K562 (cell line): ENCODE measurements around the gene NYNRIN. TPM values are rescaled to one million over a fixed set of nuclear protein-coding genes. Genes with fewer than 3 reads are reported as not detected.
"Not testable (repeated sequence)": the region's sequence is repeated elsewhere in the genome, so short reads cannot be mapped to it uniquely, and the experiment has no call there.

Experiments
- ATAC-seq: fragments of 200-7000 bp; cut with Tn5 transposase; 3 replicates; pipeline ENCODE4 v1.9.1; 2020; ENCODE audit warnings: moderate library complexity
- BruUV-seq: library from RNA; stranded (reverse); fragments of 400-500 nt; replicated peaks from 2 replicates; lab custom pipeline; 2021; lab: Mats Ljungman, UMichigan
- CTCF ChIA-PET: fragments of 300-600 bp; formaldehyde crosslinking; extraction: SDS; loops from one replicate; lab custom pipeline; 2021; ENCODE audit warnings: low intra/inter-chr PET ratio; lab: Yijun Ruan, JAX
- POLR2A ChIA-PET: fragments of 300-600, 350-650 bp; sonication (Branson Sonifier 250); formaldehyde crosslinking; extraction: SDS; loops from one replicate; lab custom pipeline; 2021; ENCODE audit warnings: antibody characterized with exemption, inconsistent platforms; lab: Yijun Ruan, JAX
- DNase-seq, 4 experiments: peaks; one replicate each; pipeline versions ENCODE4 v3.0.0 to v3.0.0-alpha.2; 2011 to 2018; ENCODE audit warnings: low spot score in 3 of 4, mixed read lengths in 3 of 4; ENCODE audit errors: extremely low read depth in 1 of 4
- FAIRE-seq: peaks from 2 replicates; lab custom pipeline; 2011; peaks lifted over from hg19 to GRCh38; lab: Jason Lieb, UNC
- H2AFZ ChIP-seq: 2 replicates; pipeline ENCODE4 v1.6.0; 2011; ENCODE audit warnings: low read depth, low read length, control low read depth, inconsistent platforms
- H3K27ac ChIP-seq: fragments of 200-600 bp; 3 replicates; pipeline ENCODE4 v1.8.0; 2011; ENCODE audit warnings: low read depth, mild to moderate bottlenecking, control low read depth, inconsistent platforms, low read length, moderate library complexity, mixed read lengths; ENCODE audit errors: extremely low read depth
- H3K27me3 ChIP-seq, 2 experiments: fragments of 300-600 bp in 1 of 2; 2 replicates in 1 of 2; 3 replicates in 1 of 2; pipeline versions ENCODE4 v1.6.0 to v1.8.0; 2011; ENCODE audit warnings: inconsistent platforms in 2 of 2, low read length in 2 of 2, mild to moderate bottlenecking in 1 of 2, mixed read lengths in 1 of 2, moderate library complexity in 1 of 2; ENCODE audit not compliant: control insufficient read depth in 2 of 2, insufficient read depth in 2 of 2
- H3K36me3 ChIP-seq: fragments of 300-600 bp; 3 replicates; pipeline ENCODE4 v1.8.0; 2011; ENCODE audit warnings: mild to moderate bottlenecking, low read length, inconsistent platforms; ENCODE audit not compliant: control insufficient read depth, insufficient read depth
- H3K4me1 ChIP-seq, 2 experiments: fragments of 200-600 bp in 1 of 2; replicated peaks in 1 of 2; 2 replicates in 1 of 2; 3 replicates in 1 of 2; pipeline versions ENCODE4 v1.5.1 to v1.8.0; 2011; ENCODE audit warnings: inconsistent platforms in 2 of 2, low read length in 2 of 2, mild to moderate bottlenecking in 1 of 2, mixed read lengths in 1 of 2, moderate library complexity in 1 of 2; ENCODE audit not compliant: control insufficient read depth in 2 of 2, insufficient read depth in 2 of 2
- H3K4me2 ChIP-seq: 2 replicates; pipeline ENCODE4 v1.6.1; 2011; ENCODE audit warnings: low read length, control low read depth, inconsistent platforms, mixed read lengths; ENCODE audit not compliant: insufficient read depth
- H3K4me3 ChIP-seq: fragments of 200-600 bp; sonication (generic), shearing (Covaris generic); 2 replicates; pipeline ENCODE4 v1.5.1; 2016; ENCODE audit warnings: control low read depth, inconsistent platforms
- H3K79me2 ChIP-seq: fragments of 200-600 bp; 3 replicates; pipeline ENCODE4 v1.8.0; 2011; ENCODE audit warnings: low read length, inconsistent platforms; ENCODE audit not compliant: control insufficient read depth, insufficient read depth
- H3K9ac ChIP-seq, 2 experiments: 2 replicates each; pipeline versions ENCODE4 v1.6.0 to v1.6.1; 2011; ENCODE audit warnings: low read depth in 2 of 2, low read length in 2 of 2, control low read depth in 1 of 2, inconsistent platforms in 1 of 2, mild to moderate bottlenecking in 1 of 2, mixed read lengths in 1 of 2; ENCODE audit not compliant: insufficient read depth in 1 of 2
- H3K9me1 ChIP-seq: one replicate; pipeline ENCODE4 v1.6.0; 2011; ENCODE audit warnings: inconsistent platforms, mild to moderate bottlenecking, low read length, moderate library complexity; ENCODE audit not compliant: control insufficient read depth, insufficient read depth
- H3K9me3 ChIP-seq: replicated peaks from 2 replicates; pipeline ENCODE4 v1.5.1; 2011; ENCODE audit warnings: low read depth, low read length, inconsistent platforms; ENCODE audit not compliant: control insufficient read depth, insufficient read depth
- H4K20me1 ChIP-seq: replicated peaks from 2 replicates; pipeline ENCODE4 v1.6.1; 2011; ENCODE audit warnings: low read length, inconsistent platforms, mixed read lengths; ENCODE audit not compliant: control insufficient read depth, insufficient read depth
- PTTG1 ChIP-seq: fragments of 450-650 bp; IDR thresholded peaks from 2 replicates; pipeline ENCODE4 v1.6.1; 2016; ENCODE audit warnings: low read depth, mild to moderate bottlenecking, missing genetic modification characterization, missing compliant biosample characterization
- SMAD3 ChIP-seq: fragments of 450-650 bp; formaldehyde crosslinking; conservative IDR thresholded peaks from 2 replicates; pipeline ENCODE4 v1.4.0; 2020; ENCODE audit warnings: mild to moderate bottlenecking
- ZC3H11A ChIP-seq: IDR thresholded peaks from 2 replicates; pipeline ENCODE4 v1.6.1; 2012; ENCODE audit warnings: low read depth, low read length, improper control_type of control experiment
- ZNF57 ChIP-seq: fragments of 450-650 bp; formaldehyde crosslinking; IDR thresholded peaks from 2 replicates; pipeline ENCODE4 v1.4.0; 2020; ENCODE audit warnings: mild to moderate bottlenecking, moderate library complexity
- WGBS: fragments of 100-300 bp; shearing (Covaris generic); methylation state at CpG from one replicate; pipeline ENCODE4 v1.1.6; 2016; ENCODE audit warnings: low coverage, mixed read lengths; ENCODE audit not compliant: insufficient coverage; ENCODE audit errors: missing lambda C conversion rate; 5-methylcytosine and 5-hydroxymethylcytosine counted together
- in situ Hi-C: fragments of 300-500 bp; cut with MboI; formaldehyde crosslinking; loops from 4 replicates; pipeline ENCODE4 v1.15.0; 2018; ENCODE audit warnings: inconsistent platforms, mixed read lengths
- intact Hi-C: fragments of 100-400 bp; cut with micrococcal nuclease; formaldehyde crosslinking; loops from 2 replicates; pipeline ENCODE4 v1.14.2; 2022
- polyA plus RNA-seq, 8 experiments: library from polyadenylated mRNA; depleted of rRNA in 4 of 8; stranded (reverse) in 5 of 8; unstranded in 3 of 8; fragments of >200 nt; fragmentation: Nextera tagmentation in 2 of 8; fragmentation: Illumina TruSeq in 1 of 8; extraction: Ambion mirVana in 2 of 8; extraction: Trizol in 1 of 8; gene quantifications; 2 replicates each; pipeline versions ENCODE4 v1.2.1 to v1.2.3, GENCODE V29; 2011 to 2014; ENCODE audit warnings: inconsistent platforms in 1 of 8, missing spikeins in 1 of 8
- total RNA-seq, 7 experiments: library from RNA; depleted of rRNA in 6 of 7; stranded (reverse); fragments of >200 nt in 6 of 7; fragmentation: Illumina TruSeq in 2 of 7; extraction: Trizol in 2 of 7; gene quantifications; 2 replicates each; pipeline versions ENCODE4 v1.2.1 to v1.2.3, GENCODE V29; 2011 to 2021; ENCODE audit warnings: low replicate concordance in 1 of 7

NYNRIN gene
- total and polyA plus RNA-seq, 9 of the 15 experiments (the other 6 are each of a cell fraction or from before 2014, with no cell fraction given), result 0.04 to 1.2 (median 0.28) TPM

- H3K9ac ChIP-seq, CTCF ChIA-PET, H3K4me3 ChIP-seq, H3K9me1 ChIP-seq, ATAC-seq, in situ Hi-C loops, H4K20me1 ChIP-seq, H3K4me2 ChIP-seq, H3K27ac ChIP-seq, H2AFZ ChIP-seq, H3K9me3 ChIP-seq, intact Hi-C loops, FAIRE-seq, H3K27me3 ChIP-seq, POLR2A ChIA-PET, H3K4me1 ChIP-seq, DNase-seq, H3K36me3 ChIP-seq, H3K79me2 ChIP-seq, BruUV-seq: not testable (repeated sequence)
- WGBS, result 5% methylated on average over 2 of the region's 2 CpGs
Observed at GRCh38 chr14:24450828-24451227, 52.0 kb downstream of the NYNRIN start.

- Histone ChIP-seq H2AFZ (no peak overlapping the region), H3K4me2 (no peak overlapping the region), H3K27ac (no peak overlapping the region), H3K4me3 (no peak overlapping the region), H3K9me3 (no peaks in the 10 kb centered on the region), H3K9ac (no peak overlapping the region), H3K79me2 (no peaks in the 10 kb centered on the region), H4K20me1 (no peaks in the 10 kb centered on the region), H3K9me1 (no peaks in the 10 kb centered on the region)
- FAIRE-seq (no peak), DNase-seq (no peak), ATAC-seq (no peak)
- no TSS peak for BruUV-seq
- in situ Hi-C loops (no loop called here), intact Hi-C loops (no loop called here)
- POLR2A ChIA-PET, result no interaction called here
- no peak for TF ChIP-seq PTTG1 (tag)
- no peak for TF ChIP-seq ZC3H11A
- TF ChIP-seq ZNF57 (CRISPR knock-in tag), result no peak
- no peak for TF ChIP-seq SMAD3
- TF ChIP-seq, all 486 proteins: peak for 0
- no peaks in the 10 kb centered on the region for H3K36me3 ChIP-seq
- CTCF ChIA-PET, result no interaction called here
- H3K27me3 ChIP-seq, result no peaks in the 10 kb centered on the region
- H3K4me1 ChIP-seq, result no peaks in the 10 kb centered on the region; a peak in 2 of 5 replicates
Observed at GRCh38 chr14:24456980-24457379, 58.2 kb downstream of the NYNRIN start.
